ENCODE data around the gene GAREM1. TPM values are rescaled to one million over a fixed set of nuclear protein-coding genes. Genes with fewer than 3 reads are reported as not detected.

GAREM1 gene
- total and polyA plus RNA-seq, 2 of the 8 experiments (the other 6 are each of a cell fraction or from before 2014, with no cell fraction given), result 3.6 to 9.2 TPM

DNA sequence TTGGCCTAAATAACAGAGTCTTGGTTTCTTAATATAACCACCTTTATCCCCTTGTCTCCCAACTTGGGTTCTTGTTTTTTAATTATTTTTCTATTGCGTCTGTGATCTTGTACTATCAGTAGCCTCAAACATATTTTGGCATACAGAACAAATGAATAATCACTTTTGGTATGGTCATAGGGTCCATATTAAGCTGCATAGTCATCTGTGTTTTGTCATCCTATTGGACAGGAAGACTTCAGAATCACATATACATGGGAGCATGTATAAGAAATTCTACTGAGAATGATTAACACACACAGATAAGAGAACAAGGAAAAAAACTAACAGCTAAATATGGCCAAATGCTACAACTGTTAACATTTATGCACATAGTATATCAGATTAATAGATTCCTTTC, 154.8 kb downstream of the GAREM1 start:
- no peaks in the 10 kb centered on the region for H3K79me2 ChIP-seq (ENCODE audit: control insufficient read depth in 1 of 2, insufficient read depth in 2 of 2, low read length in 2 of 2)
- no peaks in the 10 kb centered on the region for H3K27me3 ChIP-seq (replicated peaks in 1 of 4; ENCODE audit: control insufficient read depth in 3 of 4, extremely low read depth in 1 of 4, insufficient read depth in 3 of 4, low read length in 3 of 4)
- H4K20me1 ChIP-seq (replicated peaks in 1 of 2; ENCODE audit: control insufficient read depth in 1 of 2, insufficient read depth in 2 of 2, low read length in 2 of 2), result no peaks in the 10 kb centered on the region
- H4K8ac ChIP-seq (ENCODE audit: extremely low read depth, insufficient read depth, low read length), result no peak overlapping the region
- 95% methylated on average over 1 of the region's 1 CpG; no CpG with 5 or more reads in 1 of the 2 experiments for WGBS, 2 experiments (ENCODE audit: extremely low coverage in 1 of 2, insufficient coverage in 1 of 2, insufficient read length in 1 of 2, insufficient replicate concordance in 2 of 2, low coverage in 1 of 2, low lambda C conversion rate in 2 of 2, missing lambda C conversion rate in 1 of 2)
- ChIA-PET CTCF (ENCODE audit: partially characterized antibody) (interaction anchor here (1.2 to 1.4 kb wide), 2 partner anchors 13 to 44 kb away, joined by 3 to 4 read pairs; no protein-coding TSS in a partner anchor), POLR2A (ENCODE audit: partially characterized antibody) (no interaction called here)
- no peak overlapping the region for H3K4me3 ChIP-seq (ENCODE audit: extremely low read depth in 1 of 4, insufficient read depth in 2 of 4, low read depth in 3 of 4, low read length in 4 of 4)
- H2AFZ ChIP-seq (ENCODE audit: low read length), result no peak overlapping the region
- no peak for FAIRE-seq
- no peak overlapping the region for H2AK5ac ChIP-seq (ENCODE audit: low read depth, low read length)
- no peak overlapping the region for H3K4ac ChIP-seq (replicated peaks; ENCODE audit: insufficient read length, low read depth, low read length)
- H2BK120ac ChIP-seq (replicated peaks; ENCODE audit: low read depth, low read length), result no peak overlapping the region
- no peak overlapping the region for H2BK5ac ChIP-seq (ENCODE audit: low read depth, low read length)
- H3K27ac ChIP-seq (ENCODE audit: low read depth, low read length), result no peak overlapping the region
- TF ChIP-seq POLR2AphosphoS5 (IDR thresholded peaks at IDR 0.05; ENCODE audit: low read depth, low read length) (no peak), POLR2A (IDR thresholded peaks at IDR 0.05; ENCODE audit: control extremely low read depth in 1 of 2, low read depth in 2 of 2, low read length in 2 of 2) (no peak), RAD21 (IDR thresholded peaks at IDR 0.05 in 1 of 2, conservative IDR thresholded peaks at IDR 0.05 in 1 of 2; ENCODE audit: low read depth in 2 of 2, low read length in 2 of 2) (no peak), RNF2 (IDR thresholded peaks at IDR 0.05; ENCODE audit: borderline replicate concordance, low read depth, low read length, missing control alignments, poor library complexity, severe bottlenecking) (no peak), JUND (IDR thresholded peaks at IDR 0.05; ENCODE audit: low read length) (no peak), BRCA1 (IDR thresholded peaks at IDR 0.05; ENCODE audit: low read depth, low read length) (no peak), KDM1A (IDR thresholded peaks at IDR 0.05; ENCODE audit: borderline replicate concordance, low read length) (no peak)
- no peak overlapping the region for H4K91ac ChIP-seq (replicated peaks; ENCODE audit: insufficient read length, low read length)
- H3K9me3 ChIP-seq (ENCODE audit: insufficient read depth in 2 of 2, low read depth in 1 of 2, low read length in 1 of 2), result no peaks in the 10 kb centered on the region
- H4K5ac ChIP-seq (ENCODE audit: insufficient read length, low read depth, low read length), result no peak overlapping the region
- H3K14ac ChIP-seq (ENCODE audit: insufficient read length), result no peak overlapping the region
- H3K36me3 ChIP-seq (ENCODE audit: control insufficient read depth in 2 of 4, insufficient read depth in 4 of 4, low read length in 3 of 4), result no peaks in the 10 kb centered on the region
- no peak overlapping the region for H2BK20ac ChIP-seq (ENCODE audit: low read length)
- no peaks in the 10 kb centered on the region for H3K4me1 ChIP-seq (replicated peaks in 1 of 4; ENCODE audit: control insufficient read depth in 3 of 4, insufficient read depth in 4 of 4, low read length in 3 of 4)
- DNase-seq (ENCODE audit: low read depth in 1 of 2, low spot score in 2 of 2), result no peak
- no peak overlapping the region for H3K23ac ChIP-seq (ENCODE audit: insufficient read length)
- H3K9ac ChIP-seq (replicated peaks in 1 of 4; ENCODE audit: extremely low read depth in 1 of 4, low read depth in 3 of 4, low read length in 3 of 4), result no peak overlapping the region
- no peak overlapping the region for H2BK15ac ChIP-seq (ENCODE audit: low read length)
- no peak overlapping the region for H3K56ac ChIP-seq (replicated peaks; ENCODE audit: insufficient read length, low read depth, low read length)
- no peak overlapping the region for H3K18ac ChIP-seq (ENCODE audit: extremely low read depth, low read length)
- no peaks in the 10 kb centered on the region for H3K23me2 ChIP-seq (ENCODE audit: low read depth, low read length)
- no peaks in the 10 kb centered on the region for H3K79me1 ChIP-seq (ENCODE audit: low read depth, low read length)
- no peak overlapping the region for H3K4me2 ChIP-seq (ENCODE audit: insufficient read depth in 1 of 2, low read depth in 2 of 2, low read length in 2 of 2)
- H2BK12ac ChIP-seq (ENCODE audit: low read depth, low read length), result no peak overlapping the region

Data from H1 (cell line).